ENCODE results near the gene DYNC2H1. TPM values are rescaled to one million over a fixed set of nuclear protein-coding genes. Genes with fewer than 3 reads are reported as not detected.

The DYNC2H1 gene
- total RNA-seq, 1 donor from 2014 or later: 61.1 TPM

DNA sequence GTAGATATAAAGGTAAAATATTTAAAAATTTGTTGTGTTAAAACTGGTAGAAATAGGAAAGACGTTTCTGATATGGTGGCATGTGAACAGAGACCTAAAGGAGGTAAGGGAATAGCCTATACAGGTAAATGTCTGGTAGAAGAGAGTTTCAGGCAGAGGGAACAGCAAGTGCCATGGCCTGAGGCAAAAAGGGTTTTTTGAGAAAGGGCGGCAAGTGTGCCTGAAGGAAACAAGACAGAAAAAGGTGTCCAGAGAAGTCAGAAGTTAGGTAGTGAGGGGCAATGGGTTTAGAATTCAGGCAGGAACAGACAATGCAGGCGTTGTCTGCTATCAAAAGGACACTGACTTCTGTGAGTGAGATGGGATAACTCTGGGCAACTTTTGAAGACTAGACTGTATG lies 339.7 kb downstream of the DYNC2H1 start:
- H3K79me2 ChIP-seq (ENCODE audit: low read depth): no peaks in the 10 kb centered on the region
- H3K4me1 Mint-ChIP-seq: no peaks in the 10 kb centered on the region
- H3K9me3 ChIP-seq (ENCODE audit: low read depth): no peaks in the 10 kb centered on the region
- H3K4me2 ChIP-seq: no peak overlapping the region
- H3K36me3 ChIP-seq: no peaks in the 10 kb centered on the region
- no peaks in the 10 kb centered on the region for H3K9me3 Mint-ChIP-seq
- H3K36me3 Mint-ChIP-seq: peaks cover 2% of the 10 kb centered on the region
- H3K27ac Mint-ChIP-seq: no peak overlapping the region
- H3F3A ChIP-seq (ENCODE audit: low read depth): no peaks in the 10 kb centered on the region
- no peak overlapping the region for H2AFZ ChIP-seq (replicated peaks)
- no peaks in the 10 kb centered on the region for H3K4me1 ChIP-seq
- no peaks in the 10 kb centered on the region for H3K27me3 ChIP-seq
- no peak overlapping the region for H3K4me3 ChIP-seq
- no peak for DNase-seq (ENCODE audit: low spot score)
- H3K9ac ChIP-seq: no peak overlapping the region
- H3K27me3 Mint-ChIP-seq (ENCODE audit: insufficient read depth, low read depth): no peaks in the 10 kb centered on the region
- H4K20me1 ChIP-seq (ENCODE audit: low read depth): no peaks in the 10 kb centered on the region
- no peak for TF ChIP-seq EZH2 (IDR thresholded peaks at IDR 0.05)
- TF ChIP-seq, protein P1, sequence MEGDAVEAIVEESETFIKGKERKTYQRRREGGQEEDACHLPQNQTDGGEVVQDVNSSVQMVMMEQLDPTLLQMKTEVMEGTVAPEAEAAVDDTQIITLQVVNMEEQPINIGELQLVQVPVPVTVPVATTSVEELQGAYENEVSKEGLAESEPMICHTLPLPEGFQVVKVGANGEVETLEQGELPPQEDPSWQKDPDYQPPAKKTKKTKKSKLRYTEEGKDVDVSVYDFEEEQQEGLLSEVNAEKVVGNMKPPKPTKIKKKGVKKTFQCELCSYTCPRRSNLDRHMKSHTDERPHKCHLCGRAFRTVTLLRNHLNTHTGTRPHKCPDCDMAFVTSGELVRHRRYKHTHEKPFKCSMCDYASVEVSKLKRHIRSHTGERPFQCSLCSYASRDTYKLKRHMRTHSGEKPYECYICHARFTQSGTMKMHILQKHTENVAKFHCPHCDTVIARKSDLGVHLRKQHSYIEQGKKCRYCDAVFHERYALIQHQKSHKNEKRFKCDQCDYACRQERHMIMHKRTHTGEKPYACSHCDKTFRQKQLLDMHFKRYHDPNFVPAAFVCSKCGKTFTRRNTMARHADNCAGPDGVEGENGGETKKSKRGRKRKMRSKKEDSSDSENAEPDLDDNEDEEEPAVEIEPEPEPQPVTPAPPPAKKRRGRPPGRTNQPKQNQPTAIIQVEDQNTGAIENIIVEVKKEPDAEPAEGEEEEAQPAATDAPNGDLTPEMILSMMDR (IDR thresholded peaks at IDR 0.05): no peak
- TF ChIP-seq EZH2phosphoT487 (IDR thresholded peaks at IDR 0.05): no peak
- H3K27ac ChIP-seq: no peak overlapping the region
- no peak overlapping the region for H3K4me3 Mint-ChIP-seq

DNA sequence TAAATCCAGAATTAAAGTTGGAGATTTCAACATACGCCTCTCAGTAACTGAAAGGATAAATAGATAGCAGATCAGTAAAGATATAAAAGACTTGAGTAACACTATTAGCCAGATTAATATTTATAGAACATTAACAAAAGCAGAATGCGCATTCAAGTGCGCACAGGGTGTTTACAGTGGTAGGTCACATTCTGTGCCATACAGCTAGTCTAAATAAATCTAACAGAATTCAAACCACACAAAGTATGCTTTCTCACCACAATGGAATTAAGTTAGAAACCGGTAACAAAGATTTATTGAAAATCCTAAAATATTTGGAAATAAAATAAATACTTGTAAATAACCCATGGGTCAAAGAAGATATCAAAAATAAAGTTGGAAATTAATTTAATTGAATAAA lies 341.0 kb downstream of the DYNC2H1 start:
- no peak overlapping the region for H3K9ac ChIP-seq

DNA sequence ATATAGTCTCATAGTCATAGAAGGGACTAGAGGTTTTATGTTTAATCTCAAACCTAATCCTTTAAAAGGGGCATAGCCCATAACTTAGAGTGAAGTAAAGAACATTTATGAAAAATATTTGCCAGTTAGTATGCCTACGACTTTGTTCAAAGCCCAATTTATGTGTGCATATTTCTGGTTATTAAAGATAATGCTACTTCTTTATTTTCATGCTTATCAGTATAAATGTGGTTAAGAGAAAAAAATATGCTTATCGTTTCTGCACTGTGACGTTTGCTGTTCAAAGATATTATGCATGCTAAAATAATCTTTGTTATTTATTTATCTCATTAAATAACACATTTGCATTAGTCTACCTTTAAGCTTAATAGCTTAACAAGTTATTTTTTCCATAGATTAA lies 343.9 kb downstream of the DYNC2H1 start:
- no peak overlapping the region for H2AFZ ChIP-seq (replicated peaks)
- Mint-ChIP-seq H3K27ac (no peak overlapping the region), H3K9me3 (no peaks in the 10 kb centered on the region), H3K4me1 (no peaks in the 10 kb centered on the region), H3K4me3 (no peak overlapping the region), H3K27me3 (ENCODE audit: insufficient read depth, low read depth) (no peaks in the 10 kb centered on the region), H3K36me3 (no peaks in the 10 kb centered on the region)
- H3K36me3 ChIP-seq: no peaks in the 10 kb centered on the region
- H3K79me2 ChIP-seq (ENCODE audit: low read depth): no peaks in the 10 kb centered on the region
- TF ChIP-seq EZH2phosphoT487 (IDR thresholded peaks at IDR 0.05) (no peak), EZH2 (IDR thresholded peaks at IDR 0.05) (no peak)
- TF ChIP-seq, protein P1 (IDR thresholded peaks at IDR 0.05): no peak
- no peaks in the 10 kb centered on the region for H3K9me3 ChIP-seq (ENCODE audit: low read depth)
- H3K4me1 ChIP-seq: no peaks in the 10 kb centered on the region
- H4K20me1 ChIP-seq (ENCODE audit: low read depth): no peaks in the 10 kb centered on the region
- no peak for DNase-seq (ENCODE audit: low spot score)
- H3K27me3 ChIP-seq: no peaks in the 10 kb centered on the region
- H3K4me2 ChIP-seq: no peak overlapping the region
- H3K4me3 ChIP-seq: no peak overlapping the region
- no peak overlapping the region for H3K27ac ChIP-seq
- no peaks in the 10 kb centered on the region for H3F3A ChIP-seq (ENCODE audit: low read depth)
- H3K9ac ChIP-seq: no peak overlapping the region

More for the DNA sequence above, 341.0 kb downstream of the DYNC2H1 start:
- Histone ChIP-seq H3F3A (ENCODE audit: low read depth) (no peaks in the 10 kb centered on the region), H3K27ac (no peak overlapping the region), H3K27me3 (no peaks in the 10 kb centered on the region), H3K4me3 (no peak overlapping the region), H3K4me2 (no peak overlapping the region), H3K9me3 (ENCODE audit: low read depth) (no peaks in the 10 kb centered on the region), H2AFZ (replicated peaks) (no peak overlapping the region), H3K79me2 (ENCODE audit: low read depth) (no peaks in the 10 kb centered on the region), H4K20me1 (ENCODE audit: low read depth) (no peaks in the 10 kb centered on the region), H3K36me3 (no peaks in the 10 kb centered on the region), H3K4me1 (no peaks in the 10 kb centered on the region)
- Mint-ChIP-seq H3K27ac (no peak overlapping the region), H3K4me1 (no peaks in the 10 kb centered on the region), H3K9me3 (no peaks in the 10 kb centered on the region), H3K4me3 (no peak overlapping the region), H3K27me3 (ENCODE audit: insufficient read depth, low read depth) (no peaks in the 10 kb centered on the region), H3K36me3 (peaks cover 2% of the 10 kb centered on the region)
- DNase-seq (ENCODE audit: low spot score): no peak
- TF ChIP-seq, protein P1 (IDR thresholded peaks at IDR 0.05): no peak
- TF ChIP-seq EZH2 (IDR thresholded peaks at IDR 0.05): no peak
- TF ChIP-seq EZH2phosphoT487 (IDR thresholded peaks at IDR 0.05): no peak
